ENCODE data around the gene JKAMP.

Gene JKAMP

GRCh38 chr14:59458486-59458885, 25.8 kb upstream of the JKAMP start:
- no peaks in the 10 kb centered on the region for H3F3A ChIP-seq (ENCODE audit: insufficient read depth, low read length)
- H2AFZ ChIP-seq (ENCODE audit: low read length) = no peak overlapping the region
- no peak overlapping the region for H3K27ac ChIP-seq (ENCODE audit: low read depth, low read length, poor library complexity, severe bottlenecking)
- no peak overlapping the region for H3K9ac ChIP-seq (ENCODE audit: low read length)
- H3K9me2 ChIP-seq (ENCODE audit: low read depth, low read length) = no peaks in the 10 kb centered on the region
- H3K27me3 ChIP-seq (ENCODE audit: insufficient read depth, low read length) = no peaks in the 10 kb centered on the region
- peaks cover 5% of the 10 kb centered on the region; the same call in 1 of the 2 replicates for H3K36me3 ChIP-seq (ENCODE audit: insufficient read depth, low read length)
- H3K9me3 ChIP-seq (ENCODE audit: low read length) = no peaks in the 10 kb centered on the region
- TF ChIP-seq EZH2 (IDR thresholded peaks at IDR 0.05; ENCODE audit: borderline replicate concordance, low read length) = no peak
- no peak for TF ChIP-seq CTCF (IDR thresholded peaks at IDR 0.05; ENCODE audit: low read length)
- H3K4me2 ChIP-seq (ENCODE audit: low read length) = no peak overlapping the region
- H3K4me3 ChIP-seq (ENCODE audit: low read depth, low read length, poor library complexity, severe bottlenecking) = no peak overlapping the region
- no peaks in the 10 kb centered on the region for H4K20me1 ChIP-seq (ENCODE audit: insufficient read depth, low read length)
- no peaks in the 10 kb centered on the region for H3K79me2 ChIP-seq (ENCODE audit: insufficient read depth, low read length)
- H3K4me1 ChIP-seq (ENCODE audit: insufficient read depth, low read length, severe bottlenecking) = no peaks in the 10 kb centered on the region

GRCh38 chr14:59460378-59460777, 23.9 kb upstream of the JKAMP start:
- H3K9me2 ChIP-seq (ENCODE audit: low read depth, low read length) = no peaks in the 10 kb centered on the region
- no peaks in the 10 kb centered on the region for H3K9me3 ChIP-seq (ENCODE audit: low read length)
- H3F3A ChIP-seq (ENCODE audit: insufficient read depth, low read length) = no peaks in the 10 kb centered on the region
- H3K4me2 ChIP-seq (ENCODE audit: low read length) = no peak overlapping the region
- no peak for TF ChIP-seq CTCF (IDR thresholded peaks at IDR 0.05; ENCODE audit: low read length)
- no peak for TF ChIP-seq EZH2 (IDR thresholded peaks at IDR 0.05; ENCODE audit: borderline replicate concordance, low read length)
- H2AFZ ChIP-seq (ENCODE audit: low read length) = no peak overlapping the region
- H3K4me1 ChIP-seq (ENCODE audit: insufficient read depth, low read length, severe bottlenecking) = peaks cover 10% of the 10 kb centered on the region
- H4K20me1 ChIP-seq (ENCODE audit: insufficient read depth, low read length) = no peaks in the 10 kb centered on the region
- no peak overlapping the region for H3K9ac ChIP-seq (ENCODE audit: low read length)
- 0 out of 2 replicates have a peak, but pooled peaks cover 3% of the 10 kb centered on the region for H3K27me3 ChIP-seq (ENCODE audit: insufficient read depth, low read length)
- no peak overlapping the region for H3K27ac ChIP-seq (ENCODE audit: low read depth, low read length, poor library complexity, severe bottlenecking)
- H3K79me2 ChIP-seq (ENCODE audit: insufficient read depth, low read length) = no peaks in the 10 kb centered on the region
- H3K36me3 ChIP-seq (ENCODE audit: insufficient read depth, low read length) = peaks cover 8% of the 10 kb centered on the region; the same call in 1 of the 2 replicates
- H3K4me3 ChIP-seq (ENCODE audit: low read depth, low read length, poor library complexity, severe bottlenecking) = no peak overlapping the region

GRCh38 chr14:59461891-59462290, 22.4 kb upstream of the JKAMP start:
- no peak overlapping the region for H3K4me2 ChIP-seq (ENCODE audit: low read length)
- TF ChIP-seq CTCF (IDR thresholded peaks at IDR 0.05; ENCODE audit: low read length) (no peak), EZH2 (IDR thresholded peaks at IDR 0.05; ENCODE audit: borderline replicate concordance, low read length) (no peak)

More at GRCh38 chr14:59461891-59462290, 22.4 kb upstream of the JKAMP start:
- Histone ChIP-seq H3K4me1 (ENCODE audit: insufficient read depth, low read length, severe bottlenecking) (peaks cover 10% of the 10 kb centered on the region), H3K27me3 (ENCODE audit: insufficient read depth, low read length) (0 out of 2 replicates have a peak, but pooled peaks cover 3% of the 10 kb centered on the region), H3K9me3 (ENCODE audit: low read length) (no peaks in the 10 kb centered on the region), H3F3A (ENCODE audit: insufficient read depth, low read length) (no peaks in the 10 kb centered on the region), H3K9ac (ENCODE audit: low read length) (no peak overlapping the region), H3K79me2 (ENCODE audit: insufficient read depth, low read length) (no peaks in the 10 kb centered on the region), H3K36me3 (ENCODE audit: insufficient read depth, low read length) (peaks cover 8% of the 10 kb centered on the region; the same call in 1 of the 2 replicates), H3K27ac (ENCODE audit: low read depth, low read length, poor library complexity, severe bottlenecking) (no peak overlapping the region), H3K9me2 (ENCODE audit: low read depth, low read length) (no peaks in the 10 kb centered on the region), H4K20me1 (ENCODE audit: insufficient read depth, low read length) (no peaks in the 10 kb centered on the region), H3K4me3 (ENCODE audit: low read depth, low read length, poor library complexity, severe bottlenecking) (no peak overlapping the region), H2AFZ (ENCODE audit: low read length) (no peak overlapping the region)

Measured in OCI-LY1 (cell line).